Spinal cord (tissue), 10 donors: ENCODE measurements around the gene PJVK. TPM values are rescaled to one million over a fixed set of nuclear protein-coding genes. Genes with fewer than 3 reads are reported as not detected.

Experiments used
- DNase-seq, 6 donors: peaks; one replicate each; pipeline versions ENCODE4 v3.0.0 to v3.0.0-alpha.2; 2013 to 2015; ENCODE audit warnings: low spot score in 6 of 6, low read depth in 4 of 6
- H3K27ac ChIP-seq: one replicate; pipeline ENCODE4 v1.5.1; 2013; ENCODE audit warnings: low read depth, low read length, control low read depth
- H3K27me3 ChIP-seq: one replicate; pipeline ENCODE4 v1.6.1; 2013; ENCODE audit warnings: low read length; ENCODE audit not compliant: control insufficient read depth, insufficient read depth
- H3K36me3 ChIP-seq: one replicate; pipeline ENCODE4 v1.6.1; 2013; ENCODE audit warnings: low read length; ENCODE audit not compliant: control insufficient read depth, insufficient read depth
- H3K4me1 ChIP-seq: one replicate; pipeline ENCODE4 v1.6.1; 2013; ENCODE audit warnings: low read length; ENCODE audit not compliant: control insufficient read depth, insufficient read depth
- H3K4me3 ChIP-seq: one replicate; pipeline ENCODE4 v1.5.1; 2013; ENCODE audit warnings: low read depth, low read length, control low read depth
- H3K9me3 ChIP-seq: one replicate; pipeline ENCODE4 v1.6.1; 2013; ENCODE audit warnings: low read length; ENCODE audit not compliant: control insufficient read depth, insufficient read depth
- WGBS: methylation state at CpG from one replicate; pipeline ENCODE4 v1.1.5; 2013; ENCODE audit warnings: missing lambda C conversion rate; ENCODE audit not compliant: insufficient coverage; 5-methylcytosine and 5-hydroxymethylcytosine counted together
- polyA plus RNA-seq, 2 donors: library from polyadenylated mRNA; unstranded; fragments of 120-200 nt; gene quantifications; one replicate each; pipeline ENCODE4 v1.2.1, GENCODE V29; 2013; ENCODE audit not compliant: insufficient read length in 2 of 2
- total RNA-seq, 2 donors: library from RNA; depleted of rRNA in 1 of 2; stranded (reverse); fragments of 120-200 nt in 1 of 2; fragments of >200 nt in 1 of 2; gene quantifications; one replicate each; pipeline versions ENCODE4 v1.2.3 to v1.2.4, GENCODE V29; 2013 to 2014
- donor health status: healthy.

The PJVK gene
- total and polyA plus RNA-seq, 4 donors, result 4.7 to 11.6 (median 7.2) TPM

DNA sequence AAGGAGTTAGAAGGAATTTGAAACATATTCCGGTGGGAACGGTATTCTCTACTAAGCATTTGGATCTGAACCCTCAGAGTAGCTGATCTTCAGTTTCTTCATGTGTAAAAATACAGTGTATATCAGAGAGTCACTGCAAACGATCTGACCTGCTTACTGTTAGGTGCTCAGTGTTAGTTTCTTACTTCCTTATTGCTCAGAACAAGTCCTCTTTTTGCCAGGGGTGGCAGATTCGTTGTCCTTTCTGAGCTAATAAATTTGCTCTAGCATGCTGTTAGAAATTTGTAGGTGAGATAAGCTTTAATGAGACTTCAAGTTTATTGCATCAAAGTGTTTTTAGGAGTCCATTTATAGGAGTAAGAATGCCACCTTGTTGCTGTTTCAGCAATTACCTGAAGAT is 44.9 kb downstream of the PJVK start:
- Histone ChIP-seq H3K9me3 (no peaks in the 10 kb centered on the region), H3K27ac (no peak overlapping the region), H3K4me3 (no peak overlapping the region), H3K4me1 (no peaks in the 10 kb centered on the region), H3K36me3 (peaks cover 20% of the 10 kb centered on the region), H3K27me3 (no peaks in the 10 kb centered on the region)
- peak in 1 of 6 donors; percentile 7 for DNase-seq
- WGBS, result 83% methylated on average over 1 of the region's 4 CpGs

DNA sequence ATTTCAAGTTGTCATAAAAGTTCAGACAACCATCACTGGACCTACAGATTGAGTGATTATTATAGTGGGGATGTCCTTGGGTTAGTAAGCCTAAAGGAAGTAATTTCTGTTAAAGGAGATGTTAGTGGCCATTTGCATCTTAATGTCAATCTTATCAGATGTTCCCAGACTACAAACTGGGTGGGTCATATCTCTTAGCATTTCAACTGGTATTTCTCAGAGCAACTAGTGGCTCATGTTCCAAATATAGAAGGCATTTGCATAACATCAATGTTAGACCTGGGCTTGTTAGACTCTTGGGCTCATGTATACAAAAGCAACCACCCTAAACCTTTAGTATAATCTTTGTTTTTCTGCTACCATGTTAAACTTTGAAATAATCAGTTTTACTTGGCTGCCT is 47.0 kb downstream of the PJVK start:
- no peak overlapping the region for H3K27ac ChIP-seq
- peaks cover 22% of the 10 kb centered on the region for H3K36me3 ChIP-seq
- DNase-seq, result no peak
- H3K4me1 ChIP-seq, result no peaks in the 10 kb centered on the region
- no peaks in the 10 kb centered on the region for H3K9me3 ChIP-seq
- H3K4me3 ChIP-seq, result no peak overlapping the region
- no peaks in the 10 kb centered on the region for H3K27me3 ChIP-seq

- H3K9me3 ChIP-seq, result no peaks in the 10 kb centered on the region
These were observed 48.5 kb downstream of the PJVK start for GRCh38 chr2:178499640-178500039.

DNA sequence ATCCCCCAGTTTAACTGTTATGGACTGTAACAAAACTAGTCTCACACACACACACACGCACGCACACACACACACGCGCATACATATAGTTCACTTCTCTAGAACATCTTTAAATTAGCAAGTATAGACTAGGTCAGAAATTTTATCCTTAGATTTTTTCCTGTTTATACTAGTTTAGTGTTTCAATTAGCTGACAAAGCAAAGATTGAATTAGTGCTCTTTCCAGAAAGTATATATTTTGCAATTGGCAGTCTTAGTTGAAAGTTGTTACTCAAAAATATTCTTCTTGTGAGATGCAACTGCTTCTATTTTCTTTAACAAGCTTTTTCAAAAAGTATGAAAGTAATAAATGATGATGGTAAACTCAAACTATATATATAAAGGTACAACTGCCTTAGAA is 51.6 kb downstream of the PJVK start:
- Histone ChIP-seq H3K36me3 (peaks cover 5% of the 10 kb centered on the region), H3K27me3 (no peaks in the 10 kb centered on the region), H3K4me1 (no peaks in the 10 kb centered on the region), H3K9me3 (no peaks in the 10 kb centered on the region), H3K4me3 (no peak overlapping the region), H3K27ac (no peak overlapping the region)
- DNase-seq, result no peak
- WGBS, result no CpG with 5 or more reads among the region's 4 CpGs

More at GRCh38 chr2:178499640-178500039, 48.5 kb downstream of the PJVK start:
- DNase-seq, result no peak
- no peaks in the 10 kb centered on the region for H3K4me1 ChIP-seq
- H3K4me3 ChIP-seq, result no peak overlapping the region
- peaks cover 15% of the 10 kb centered on the region for H3K36me3 ChIP-seq
- no peaks in the 10 kb centered on the region for H3K27me3 ChIP-seq
- WGBS, result no CpG with 5 or more reads among the region's 3 CpGs
- H3K27ac ChIP-seq, result no peak overlapping the region

GRCh38 chr2:178506101-178506500 is 54.9 kb downstream of the PJVK start:
- peaks cover 5% of the 10 kb centered on the region for H3K36me3 ChIP-seq
- no peak overlapping the region for H3K27ac ChIP-seq
- H3K4me1 ChIP-seq, result no peaks in the 10 kb centered on the region
- WGBS, result no CpG with 5 or more reads among the region's 1 CpG
- H3K27me3 ChIP-seq, result no peaks in the 10 kb centered on the region
- no peaks in the 10 kb centered on the region for H3K9me3 ChIP-seq
- no peak overlapping the region for H3K4me3 ChIP-seq
- no peak for DNase-seq

- Histone ChIP-seq H3K9me3 (no peaks in the 10 kb centered on the region), H3K27me3 (no peaks in the 10 kb centered on the region), H3K4me3 (no peak overlapping the region), H3K4me1 (no peaks in the 10 kb centered on the region), H3K27ac (no peak overlapping the region), H3K36me3 (peaks cover 6% of the 10 kb centered on the region)
- no CpG with 5 or more reads among the region's 2 CpGs for WGBS
- DNase-seq, result no peak
These were observed 55.3 kb downstream of the PJVK start for GRCh38 chr2:178506524-178506923.

DNA sequence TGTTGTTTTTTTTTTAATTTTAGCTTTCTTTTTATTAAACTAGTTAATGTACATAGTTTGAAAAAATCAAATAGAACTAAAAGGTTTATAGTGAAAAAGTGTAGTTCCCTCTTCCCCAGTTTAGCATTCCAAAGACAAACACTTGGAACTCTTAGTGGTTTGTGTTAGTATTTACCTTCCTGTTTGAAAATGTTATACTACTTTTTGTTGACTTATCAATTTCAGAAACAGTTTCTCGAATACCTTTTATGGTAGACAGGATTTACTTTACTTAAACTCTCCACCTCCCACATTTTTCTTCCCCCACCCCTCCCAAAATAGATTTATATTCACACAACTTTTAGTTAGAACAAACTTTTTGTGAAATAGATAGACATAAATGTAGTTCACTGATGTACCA is 55.8 kb downstream of the PJVK start:
- H3K36me3 ChIP-seq, result peaks cover 7% of the 10 kb centered on the region
- no peak overlapping the region for H3K4me3 ChIP-seq

GRCh38 chr2:178508646-178509045 is 57.5 kb downstream of the PJVK start:
- no peaks in the 10 kb centered on the region for H3K4me1 ChIP-seq
- H3K36me3 ChIP-seq, result peaks cover 2% of the 10 kb centered on the region
- no peaks in the 10 kb centered on the region for H3K27me3 ChIP-seq
- no peak overlapping the region for H3K27ac ChIP-seq
- no peak overlapping the region for H3K4me3 ChIP-seq
- no peak for DNase-seq
- WGBS, result no CpG with 5 or more reads among the region's 2 CpGs
- no peaks in the 10 kb centered on the region for H3K9me3 ChIP-seq

More for the DNA sequence above, 55.8 kb downstream of the PJVK start:
- no CpG with 5 or more reads among the region's 1 CpG for WGBS
- Histone ChIP-seq H3K27ac (no peak overlapping the region), H3K9me3 (no peaks in the 10 kb centered on the region), H3K27me3 (no peaks in the 10 kb centered on the region), H3K4me1 (no peaks in the 10 kb centered on the region)
- no peak for DNase-seq

DNA sequence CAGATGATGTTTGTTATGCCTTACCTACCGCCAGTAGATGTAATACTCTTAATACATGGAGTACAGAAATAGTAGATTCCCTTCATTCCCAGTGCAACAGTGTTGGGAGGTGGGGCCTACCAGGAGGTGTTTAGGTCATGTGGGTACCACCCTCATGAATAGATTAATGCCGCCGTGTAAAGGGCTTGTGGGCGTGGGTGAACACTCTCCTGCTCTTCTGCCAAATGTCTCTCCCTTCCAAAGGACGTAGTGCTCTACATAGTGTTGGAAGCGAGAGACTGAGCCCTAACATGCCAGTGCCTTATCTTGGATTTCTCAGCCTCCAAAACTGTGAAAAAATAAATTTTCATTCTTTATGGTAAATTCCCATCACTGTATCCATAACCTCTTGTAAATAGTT is 59.2 kb downstream of the PJVK start:
- no CpG with 5 or more reads among the region's 6 CpGs for WGBS
- H3K27ac ChIP-seq, result no peak overlapping the region
- H3K27me3 ChIP-seq, result no peaks in the 10 kb centered on the region
- no peaks in the 10 kb centered on the region for H3K4me1 ChIP-seq
- no peak for DNase-seq
- no peaks in the 10 kb centered on the region for H3K9me3 ChIP-seq
- H3K4me3 ChIP-seq, result no peak overlapping the region
- H3K36me3 ChIP-seq, result peaks cover 2% of the 10 kb centered on the region
